SK-N-SH treated with all-trans-retinoic acid at 6 μM for 48 hours (cell line): ENCODE measurements around the gene CEP128.

Source experiments
- PATZ1 ChIP-seq: fragments of 250-450 bp; sonication (Bioruptor Pico); IDR thresholded peaks from 2 replicates; pipeline ENCODE4 v1.8.0; 2020; ENCODE audit warnings: mild to moderate bottlenecking, moderate library complexity, borderline replicate concordance
- RARB ChIP-seq: fragments of 250-450 bp; sonication (Bioruptor Pico); IDR thresholded peaks from 2 replicates; pipeline ENCODE4 v1.8.0; 2021; ENCODE audit warnings: mild to moderate bottlenecking, moderate library complexity
- SNAI2 ChIP-seq: fragments of 250-450 bp; sonication (Bioruptor Pico); IDR thresholded peaks from 2 replicates; pipeline ENCODE4 v1.5.0; 2020; ENCODE audit warnings: mild to moderate bottlenecking, moderate library complexity
- ZNF565 ChIP-seq: fragments of 450-650 bp; formaldehyde crosslinking; conservative IDR thresholded peaks from 2 replicates; pipeline ENCODE4 v1.5.0; 2020; ENCODE audit warnings: low read depth, mild to moderate bottlenecking, moderate library complexity

GRCh38 chr14:80809663-80810062 is 131.9 kb downstream of the CEP128 start:
- TF ChIP-seq PATZ1 (CRISPR knock-in tag) (no peak), RARB (no peak), ZNF565 (no peak), SNAI2 (no peak)
